Activated CD4-positive, alpha-beta T cell treated with anti-CD3 and anti-CD28 coated beads for 48 hours (primary cell): ENCODE results near the gene MRPS11.
"Not testable (repeated sequence)": the region's sequence is repeated elsewhere in the genome, so short reads cannot be mapped to it uniquely, and the experiment has no call there.

Experiments used
- DNase-seq: peaks from one replicate; pipeline ENCODE4 v3.0.0-alpha.2; 2020

The MRPS11 gene

GRCh38 chr15:88456733-88457132 is 10.8 kb upstream of the MRPS11 start:
- DNase-seq: no peak

- no peak for DNase-seq
Observed at GRCh38 chr15:88463870-88464532, 3.5 kb upstream of the MRPS11 start.

DNA sequence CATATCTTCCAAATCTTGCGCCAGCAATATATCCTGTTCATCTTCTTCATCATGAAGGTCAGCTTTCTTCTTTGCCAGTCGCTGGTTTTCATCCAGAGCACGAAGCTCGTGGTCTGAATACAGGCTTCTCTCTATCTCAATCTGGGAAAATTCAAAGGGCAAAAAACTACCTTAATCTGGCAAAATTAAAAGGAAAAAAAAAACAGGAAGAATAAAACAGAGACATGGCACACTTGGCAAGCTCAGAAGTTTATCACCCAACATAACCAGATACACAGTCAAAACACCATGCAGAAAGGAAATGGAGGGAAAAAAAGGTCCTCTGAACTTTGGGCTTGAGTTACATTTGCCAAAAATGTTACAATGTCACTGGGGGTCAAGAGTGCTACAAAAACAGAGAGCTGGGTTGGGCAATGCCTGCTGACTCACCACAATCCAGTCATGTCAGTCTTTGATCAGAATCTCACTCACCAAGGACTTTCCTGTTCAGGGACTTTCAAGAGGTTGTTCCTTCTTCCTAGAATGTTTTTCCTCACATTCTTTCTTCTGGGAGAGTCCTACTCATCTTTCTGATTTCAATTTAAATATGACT is 1.8 kb upstream of the MRPS11 start:
- DNase-seq: peak; percentile 56

DNA sequence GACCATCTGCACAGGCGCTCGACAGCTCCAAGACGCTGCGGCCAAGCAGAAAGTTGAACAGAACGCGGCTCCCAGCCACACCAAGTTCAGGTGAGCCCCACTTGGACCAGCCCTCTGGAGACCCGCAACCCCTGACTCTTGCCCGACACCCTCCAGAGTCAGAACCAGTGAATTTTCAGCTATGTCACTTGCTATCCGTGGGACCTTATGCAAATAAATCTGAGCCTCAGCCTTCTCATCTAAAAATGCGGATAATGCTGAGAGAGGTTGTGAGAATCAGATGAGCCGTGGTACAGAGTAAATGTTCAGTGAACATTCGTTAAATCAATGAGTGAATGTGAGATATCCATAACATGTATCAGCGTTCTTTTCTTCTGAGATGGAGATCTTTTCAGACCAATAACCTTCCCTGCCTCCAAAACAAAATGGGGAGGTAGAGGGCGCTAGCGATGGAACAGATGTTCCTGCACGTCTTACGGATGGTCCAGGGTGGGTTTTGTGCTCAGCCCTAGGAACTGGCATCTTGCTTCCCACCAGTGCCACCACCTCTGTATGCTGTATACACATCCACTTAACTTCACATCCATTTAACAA is 524 bp downstream of the MRPS11 start:
- peak; percentile 22 for DNase-seq

DNA sequence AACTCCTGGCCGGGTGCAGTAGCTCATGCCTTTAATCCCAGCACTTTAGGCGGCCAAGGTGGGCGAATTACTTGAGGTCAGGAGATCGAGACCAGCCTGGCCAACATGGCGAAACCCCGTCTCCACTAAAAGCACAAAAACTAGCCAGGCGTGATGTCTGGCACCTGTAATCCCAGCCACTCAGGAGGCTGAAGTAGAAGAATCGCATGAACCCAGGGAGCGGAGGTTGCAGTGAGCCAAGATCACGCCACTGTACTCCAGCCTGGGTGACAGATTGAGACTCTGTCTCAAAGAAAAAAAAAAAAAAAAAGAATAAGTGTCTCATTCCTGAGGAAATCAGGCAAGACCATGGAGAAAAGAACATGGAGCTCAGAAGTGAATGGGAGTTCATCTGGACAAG is 1.2 kb downstream of the MRPS11 start:
- DNase-seq: not testable (repeated sequence)

DNA sequence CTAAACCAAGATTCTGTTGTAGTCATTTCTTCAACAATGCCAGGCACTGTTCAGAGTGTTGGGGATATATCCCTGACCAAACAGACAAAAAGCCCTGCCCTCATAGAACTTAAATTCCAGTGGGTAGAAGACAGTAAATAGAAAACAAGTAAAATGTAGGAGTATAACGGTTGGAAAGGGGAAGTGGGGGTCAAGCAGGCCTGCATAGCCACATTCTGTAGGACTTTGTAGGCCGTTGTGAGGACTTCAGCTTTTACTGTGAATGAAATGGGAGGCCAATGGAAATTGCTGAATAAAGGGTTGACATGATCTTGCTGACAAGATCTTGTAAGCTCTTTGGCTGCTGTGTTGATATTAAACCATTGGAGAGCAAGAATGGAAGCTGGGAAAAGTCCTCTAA is 1.8 kb downstream of the MRPS11 start:
- no peak for DNase-seq

GRCh38 chr15:88470625-88471372 is 3.3 kb downstream of the MRPS11 start:
- no peak for DNase-seq

DNA sequence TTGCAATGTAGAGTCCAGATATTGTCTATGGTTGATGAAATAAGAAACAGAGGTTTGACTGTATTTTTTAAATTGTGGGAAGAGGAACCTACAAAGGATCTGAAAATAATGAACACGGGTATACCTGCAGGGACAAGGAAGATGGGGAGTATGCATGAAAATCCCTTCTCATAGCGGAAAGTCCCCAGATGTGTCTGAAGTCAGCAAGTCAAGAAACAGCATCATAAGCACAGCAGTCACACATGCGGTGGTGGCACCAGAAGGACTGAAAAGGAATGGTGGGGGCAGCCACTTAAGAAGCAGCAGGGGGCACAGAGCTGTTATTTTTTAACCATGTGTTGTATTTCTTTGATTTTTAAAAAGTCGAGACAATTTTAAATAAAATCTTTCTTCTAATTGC is 4.7 kb downstream of the MRPS11 start:
- no peak for DNase-seq

GRCh38 chr15:88473661-88474293 is 6.3 kb downstream of the MRPS11 start:
- not testable (repeated sequence) for DNase-seq

- peak; percentile 14 for DNase-seq
Observed at GRCh38 chr15:88476635-88477060, 9.1 kb downstream of the MRPS11 start.

- DNase-seq: no peak
Observed at GRCh38 chr15:88477126-88477525, 9.6 kb downstream of the MRPS11 start.

GRCh38 chr15:88477904-88478303 is 10.4 kb downstream of the MRPS11 start:
- DNase-seq: no peak

DNA sequence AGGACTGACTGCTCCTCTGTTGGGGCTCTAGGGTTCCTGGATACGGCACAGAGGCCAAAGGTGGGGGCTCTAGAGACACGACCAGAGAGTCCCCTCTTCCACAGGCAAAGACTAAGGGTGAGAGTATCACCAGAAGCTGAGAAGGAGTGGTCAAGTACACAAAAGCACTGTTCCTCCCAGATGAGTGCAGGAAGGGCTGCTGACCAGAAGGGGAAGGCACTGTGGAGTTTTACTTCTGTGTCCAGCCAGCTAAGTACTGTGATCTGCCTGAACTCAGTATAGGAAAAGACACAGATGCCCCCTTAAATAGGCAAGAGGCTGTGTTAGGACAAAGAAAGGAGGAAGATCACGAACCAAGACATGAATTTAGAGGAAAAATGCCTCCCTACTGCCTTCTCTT is 11.7 kb downstream of the MRPS11 start:
- no peak for DNase-seq

DNA sequence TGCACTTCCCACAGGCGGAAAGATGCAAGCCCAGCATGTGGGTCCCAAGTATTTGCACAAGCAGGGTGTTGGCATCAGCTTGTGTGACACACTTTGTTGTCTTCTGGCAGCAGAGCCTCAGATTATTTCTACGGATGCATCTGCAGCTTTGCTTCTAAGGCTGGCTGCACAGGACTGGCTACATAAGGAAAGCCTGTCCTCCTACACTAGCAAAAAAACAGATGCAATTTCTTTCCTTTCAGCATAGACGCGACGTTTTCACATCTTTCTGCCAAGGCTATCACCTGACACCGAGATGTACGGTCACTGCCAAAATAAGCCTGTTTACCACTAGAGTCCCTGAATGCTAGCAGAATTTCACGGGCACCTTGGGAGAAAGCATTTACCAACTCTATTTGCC is 13.5 kb downstream of the MRPS11 start:
- DNase-seq: no peak

DNA sequence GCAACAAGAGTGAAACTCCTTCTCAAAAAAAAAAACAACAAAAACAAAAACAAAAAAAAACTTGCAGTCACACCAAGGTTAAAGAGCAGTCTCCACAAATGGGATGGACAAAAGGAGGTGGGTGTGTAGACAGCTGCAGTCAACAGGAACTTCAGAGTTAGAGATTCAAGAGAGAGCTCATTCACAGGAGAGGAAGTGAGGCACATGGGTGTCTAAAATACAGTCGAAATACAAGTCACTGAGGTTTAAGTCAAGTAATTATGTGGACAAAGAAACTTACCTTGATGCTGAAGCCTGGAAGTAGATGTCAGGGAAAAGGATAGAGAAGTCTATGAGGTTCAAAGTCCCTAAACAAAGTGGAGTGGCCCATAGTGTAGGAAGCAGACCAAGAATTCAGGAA is 14.8 kb downstream of the MRPS11 start:
- DNase-seq: no peak

DNA sequence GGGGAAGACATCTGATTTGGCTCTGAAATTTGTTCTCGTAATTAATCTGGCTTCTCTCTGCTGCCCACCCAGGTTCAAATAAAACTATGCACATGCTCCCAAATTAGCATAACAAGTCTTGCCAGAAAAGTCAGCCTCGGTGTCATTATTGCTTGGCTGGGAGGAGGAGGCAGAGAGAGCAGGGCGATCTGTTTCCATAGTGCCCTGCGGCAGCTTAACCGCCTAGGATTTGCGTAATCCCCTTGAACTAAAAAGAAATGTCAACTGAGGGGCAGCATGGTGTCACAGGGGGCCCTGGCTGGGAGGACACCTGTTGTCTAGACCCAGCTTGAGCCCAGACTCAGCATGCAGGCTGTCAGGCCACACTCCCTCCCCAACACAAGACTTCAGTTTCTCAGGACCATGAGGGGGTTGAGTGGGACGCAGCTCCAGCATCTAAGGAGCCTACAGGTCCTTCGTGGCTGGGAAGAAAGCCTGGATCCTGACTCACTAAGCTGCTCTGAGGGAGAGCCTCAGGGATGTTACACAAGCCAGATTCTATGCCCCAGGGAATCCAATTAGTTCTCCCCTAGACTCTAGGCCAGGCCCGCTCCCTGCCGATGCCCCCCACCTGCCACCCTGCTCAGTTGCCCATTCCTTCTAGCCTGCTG is 17.3 kb downstream of the MRPS11 start:
- DNase-seq: no peak

DNA sequence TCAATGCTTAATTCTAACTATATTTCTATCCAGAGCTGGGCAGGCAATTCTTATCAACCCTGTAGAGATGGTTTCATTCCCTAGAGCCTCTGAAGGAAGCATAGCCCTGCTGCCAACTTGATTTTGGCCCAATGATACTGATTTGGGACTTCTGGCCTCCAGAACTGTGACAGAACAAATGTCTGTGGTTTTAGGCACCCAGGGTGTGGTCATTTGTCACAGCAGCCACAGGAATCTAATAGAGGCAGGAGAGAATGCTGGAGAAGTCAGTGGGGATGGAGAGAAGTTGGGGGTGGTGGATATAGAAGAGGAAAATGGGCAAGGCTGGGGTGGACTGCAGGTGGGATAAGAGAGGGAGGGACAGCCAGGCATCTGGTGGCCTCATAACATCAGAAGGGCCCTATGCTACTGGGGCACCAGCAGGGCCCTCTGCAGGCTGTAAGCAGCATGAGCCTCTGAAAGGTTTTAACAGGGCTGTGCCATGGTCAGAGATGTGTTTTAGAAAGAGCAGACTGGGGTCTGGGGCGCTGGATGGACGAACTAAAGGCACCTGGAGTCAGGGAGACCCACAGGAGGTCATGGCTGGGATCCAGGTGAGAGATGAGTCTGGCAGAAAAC is 19.8 kb downstream of the MRPS11 start:
- DNase-seq: no peak

DNA sequence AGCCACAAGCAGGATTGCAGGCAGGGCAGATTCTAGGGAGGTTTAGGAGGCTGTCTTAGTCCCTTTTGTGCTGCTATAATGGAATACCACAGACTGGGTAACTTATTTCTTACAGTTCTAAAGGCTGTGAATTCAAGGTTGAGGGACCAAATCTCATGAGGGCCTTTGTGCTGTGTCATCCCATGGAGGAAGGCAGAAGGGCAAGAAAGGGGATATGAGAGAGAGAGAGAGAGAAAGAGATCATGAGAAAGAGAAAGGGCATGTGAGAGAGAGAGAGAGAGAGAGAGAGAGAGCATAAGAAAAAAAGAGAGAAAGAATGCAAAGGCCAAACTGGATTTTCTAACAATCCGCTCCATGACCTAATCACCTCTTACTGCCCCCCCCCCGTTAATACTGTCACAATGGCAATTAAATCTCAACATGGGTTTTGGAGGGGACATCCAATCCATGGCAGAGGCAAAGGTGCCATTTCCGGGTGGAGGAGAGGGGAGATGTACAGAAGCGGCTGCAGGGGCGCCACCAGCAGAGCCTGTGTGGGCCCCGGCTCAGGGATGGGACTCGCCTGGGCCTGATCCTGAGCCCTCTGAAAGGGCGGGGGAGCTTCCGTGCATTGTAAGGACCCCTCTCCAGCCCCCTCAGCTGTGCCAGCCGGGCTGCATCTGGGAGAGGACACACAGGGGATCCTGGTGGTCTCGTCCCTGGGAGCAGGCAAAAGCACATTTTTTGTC is 20.5 kb downstream of the MRPS11 start:
- DNase-seq: no peak

GRCh38 chr15:88489321-88489720 is 21.8 kb downstream of the MRPS11 start:
- DNase-seq: no peak

- no peak for DNase-seq
Observed at GRCh38 chr15:88490036-88490435, 22.5 kb downstream of the MRPS11 start.

- no peak for DNase-seq
Observed at GRCh38 chr15:88491158-88491557, 23.6 kb downstream of the MRPS11 start.

DNA sequence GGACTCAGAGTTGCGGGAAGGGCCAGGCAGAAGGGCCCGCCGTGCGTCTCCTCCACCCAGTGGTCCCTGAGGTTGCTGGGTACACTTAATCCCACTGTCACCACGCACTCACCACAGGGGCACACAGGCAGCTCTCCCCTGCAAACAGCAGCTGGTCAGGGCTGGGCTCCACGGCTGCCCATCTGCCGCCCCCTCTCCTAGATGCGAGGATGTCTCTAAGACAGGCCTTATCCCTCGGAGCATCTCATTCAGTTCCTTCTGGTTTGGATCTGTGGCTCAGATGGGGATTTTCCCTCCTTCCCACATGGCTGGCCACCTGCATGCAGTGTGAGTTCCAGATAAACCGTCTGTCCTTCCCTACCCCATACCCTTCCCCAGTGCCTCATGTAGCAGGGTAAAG is 26.3 kb downstream of the MRPS11 start:
- no peak for DNase-seq
